Hindlimb muscle (tissue), 1 donor: ENCODE data around the gene RSPH6A. TPM values are rescaled to one million over a fixed set of nuclear protein-coding genes. Genes with fewer than 3 reads are reported as not detected.
"Not testable (repeated sequence)": the region's sequence is repeated elsewhere in the genome, so short reads cannot be mapped to it uniquely, and the experiment has no call there.

Experiments used
- DNase-seq: peaks from one replicate; pipeline ENCODE4 v3.0.0-alpha.2; 2013
- polyA plus RNA-seq: library from polyadenylated mRNA; unstranded; fragments of 120-200 nt; gene quantifications from one replicate; pipeline ENCODE4 v1.2.1, GENCODE V29; 2013; ENCODE audit not compliant: insufficient read length

RSPH6A gene
- polyA plus RNA-seq, 1 donor = not detected

GRCh38 chr19:45800070-45800553 is 15.0 kb downstream of the RSPH6A start:
- DNase-seq = no peak

DNA sequence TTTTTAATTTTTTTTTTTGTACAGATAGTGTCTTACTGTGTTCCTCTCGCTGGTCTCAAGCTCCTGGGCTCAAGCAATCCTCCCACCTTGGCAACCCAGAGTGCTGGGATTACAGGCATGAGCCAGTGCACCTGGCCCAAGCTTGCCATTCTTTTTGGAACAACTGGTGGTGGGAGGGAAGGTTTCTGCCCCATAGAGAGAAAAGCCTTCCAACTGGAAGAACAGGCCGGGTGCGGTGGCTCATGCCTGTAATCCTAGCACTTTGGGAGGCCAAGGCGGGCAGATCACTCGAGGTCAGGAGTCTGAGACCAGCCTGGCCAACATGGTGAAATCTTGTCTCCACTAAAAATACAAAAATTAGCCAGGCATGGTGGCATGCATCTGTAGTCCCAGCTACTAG is 15.6 kb downstream of the RSPH6A start:
- DNase-seq = not testable (repeated sequence)

DNA sequence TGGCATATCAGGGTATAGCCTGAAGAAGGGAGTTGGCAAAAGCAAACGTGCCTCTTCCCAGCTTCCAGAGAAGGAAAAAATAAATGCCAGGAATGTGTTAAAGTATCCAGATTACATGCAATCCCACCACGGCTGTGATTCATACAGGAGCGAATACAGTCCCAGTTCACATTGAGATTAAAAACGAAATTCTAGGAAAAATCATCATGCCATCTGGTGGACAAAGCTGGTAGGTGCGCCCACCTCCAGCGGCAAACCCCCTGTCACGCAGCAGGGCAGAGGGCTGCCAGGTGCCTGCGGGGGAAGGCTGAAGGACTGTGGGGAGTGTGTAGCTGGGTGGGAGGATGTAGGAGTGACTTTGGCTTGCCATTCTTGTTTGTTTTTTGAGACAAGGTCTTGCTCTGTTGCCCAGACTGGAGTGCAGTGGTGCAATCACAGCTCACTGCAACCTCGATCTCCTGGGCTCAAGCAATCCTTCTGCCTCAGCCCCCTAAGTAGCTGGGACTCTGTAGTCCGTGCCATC is 16.1 kb downstream of the RSPH6A start:
- peak; percentile 69 for DNase-seq

DNA sequence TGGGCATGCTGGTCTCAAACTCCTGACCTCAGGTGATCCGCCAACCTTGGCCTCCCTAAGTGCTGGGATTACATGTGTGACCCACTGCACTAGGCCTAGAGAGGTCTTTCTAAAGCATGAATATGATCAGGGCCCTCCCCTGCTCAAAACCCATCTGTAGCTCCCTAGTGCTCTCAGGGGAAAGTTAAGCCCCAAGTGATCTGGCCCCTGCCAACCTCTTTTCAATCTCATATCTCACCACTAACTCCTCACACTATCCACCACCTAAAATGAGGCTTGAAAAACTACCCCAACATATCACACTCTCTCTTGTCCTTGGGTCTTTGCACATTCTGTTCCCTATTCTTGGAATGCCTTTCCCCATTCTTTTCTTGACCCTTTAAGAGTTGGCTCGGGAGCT is 20.5 kb downstream of the RSPH6A start:
- no peak for DNase-seq

GRCh38 chr19:45793876-45794275 is 21.2 kb downstream of the RSPH6A start:
- no peak for DNase-seq

DNA sequence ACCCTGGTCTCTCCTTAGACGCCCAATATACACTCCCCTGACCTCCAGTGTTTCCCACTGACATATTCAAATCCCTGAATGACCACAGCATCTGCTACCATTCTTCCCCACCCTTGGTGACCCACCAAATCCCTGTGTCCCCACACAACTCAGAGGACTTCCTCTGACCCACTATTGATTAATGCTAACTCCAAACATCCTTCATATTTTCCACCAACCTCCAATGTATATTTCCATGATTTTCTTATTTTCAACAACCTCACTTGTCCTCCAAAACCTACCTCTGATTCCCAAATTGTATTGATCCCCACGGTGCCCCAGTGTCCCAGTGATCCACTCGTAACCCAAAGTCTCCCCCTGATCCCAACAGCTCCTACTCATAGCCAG is 21.9 kb downstream of the RSPH6A start:
- DNase-seq = no peak

GRCh38 chr19:45792470-45793177 is 22.5 kb downstream of the RSPH6A start, which contains the start of gene DMWD:
Gene DMWD (minus strand): TSS chr19:45792845. CDS start chr19:45792756, 89 bp downstream.
- peak; percentile 99 for DNase-seq

- DNase-seq = no peak
Observed at GRCh38 chr19:45791744-45792469, 23.2 kb downstream of the RSPH6A start.

DNA sequence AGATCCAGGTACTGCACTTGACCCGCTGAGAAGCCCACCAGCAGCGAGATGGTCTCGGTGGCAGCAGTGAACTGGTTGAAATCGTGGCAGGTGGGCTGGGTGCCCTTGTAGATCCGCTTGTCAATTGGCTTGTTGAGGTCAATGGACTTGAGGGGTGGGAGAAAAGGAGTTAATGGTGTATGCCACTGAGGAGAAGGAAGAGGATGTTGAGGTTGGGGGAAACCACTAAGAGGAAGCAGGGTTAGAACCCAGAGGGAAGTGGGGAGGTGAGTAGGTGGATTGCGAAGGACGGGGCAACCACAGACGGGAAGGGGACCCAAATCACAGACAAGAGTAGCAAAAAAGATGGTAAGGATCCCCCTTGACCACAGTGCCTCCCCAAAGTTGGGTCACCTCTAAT is 24.2 kb downstream of the RSPH6A start:
- DNase-seq = no peak

GRCh38 chr19:45789035-45789786 is 25.9 kb downstream of the RSPH6A start:
- no peak for DNase-seq

- no peak for DNase-seq
Observed at GRCh38 chr19:45786533-45786894, 28.6 kb downstream of the RSPH6A start.

DNA sequence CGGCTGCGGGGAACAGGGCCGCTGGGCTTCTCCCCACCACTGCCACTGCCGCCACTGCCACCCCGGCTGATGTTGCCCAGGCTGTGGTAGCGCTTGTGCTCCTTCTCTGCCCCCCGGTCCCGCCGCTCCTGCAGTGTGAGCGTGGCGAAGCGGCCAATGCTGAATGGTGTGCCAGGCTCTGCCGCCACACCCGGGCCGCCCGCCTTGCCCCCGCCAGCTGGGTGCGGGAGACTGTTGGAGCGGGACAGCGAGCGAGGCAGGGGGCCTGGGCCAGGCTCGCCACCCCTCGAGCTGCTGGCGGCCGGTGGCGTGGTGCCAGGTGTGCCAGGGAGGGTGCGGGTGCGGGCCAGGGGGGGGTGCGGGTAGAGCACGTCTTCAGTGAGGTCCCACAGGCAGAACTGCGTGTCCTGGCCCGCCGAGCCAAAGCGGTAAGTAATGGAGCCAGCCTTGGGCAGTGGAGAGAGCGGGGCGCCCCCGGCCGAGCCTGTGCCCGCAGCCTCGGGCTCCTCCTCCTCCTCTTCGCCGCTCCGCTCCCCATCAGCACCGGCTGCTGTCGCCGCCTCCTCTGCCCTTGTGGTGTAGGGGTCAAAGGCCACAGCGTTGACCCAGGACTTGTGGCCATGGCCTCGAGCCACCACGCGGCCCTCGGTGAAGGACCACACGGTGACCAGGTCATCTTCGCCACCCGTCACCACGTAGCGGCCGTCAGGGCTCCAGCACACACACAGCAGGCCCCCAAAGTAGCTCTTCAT is 29.2 kb downstream of the RSPH6A start:
- DNase-seq = no peak

- no peak for DNase-seq
Observed at GRCh38 chr19:45785097-45785496, 30.0 kb downstream of the RSPH6A start.

DNA sequence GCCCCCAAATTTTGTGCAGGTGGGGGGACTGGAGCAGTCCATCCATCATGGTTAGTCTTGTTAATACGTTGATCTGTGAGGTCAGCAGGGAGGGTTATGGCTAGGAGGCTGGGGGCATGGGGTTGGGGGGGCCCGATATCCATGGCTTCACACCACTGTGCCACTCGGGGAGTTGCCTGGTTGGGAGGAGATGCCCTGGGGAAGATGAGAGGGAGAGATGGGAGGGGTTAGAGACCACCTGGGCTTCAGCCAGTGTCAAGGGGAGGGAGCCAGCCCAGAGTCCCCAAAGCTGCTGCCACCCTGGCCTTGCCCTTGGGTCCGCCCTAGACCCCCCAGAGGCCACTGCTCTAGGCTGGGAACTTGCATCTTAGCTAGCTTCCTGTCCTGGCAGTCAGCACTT is 31.0 kb downstream of the RSPH6A start:
- DNase-seq = no peak

- no peak for DNase-seq
Observed at GRCh38 chr19:45782820-45783785, 32.0 kb downstream of the RSPH6A start.

DNA sequence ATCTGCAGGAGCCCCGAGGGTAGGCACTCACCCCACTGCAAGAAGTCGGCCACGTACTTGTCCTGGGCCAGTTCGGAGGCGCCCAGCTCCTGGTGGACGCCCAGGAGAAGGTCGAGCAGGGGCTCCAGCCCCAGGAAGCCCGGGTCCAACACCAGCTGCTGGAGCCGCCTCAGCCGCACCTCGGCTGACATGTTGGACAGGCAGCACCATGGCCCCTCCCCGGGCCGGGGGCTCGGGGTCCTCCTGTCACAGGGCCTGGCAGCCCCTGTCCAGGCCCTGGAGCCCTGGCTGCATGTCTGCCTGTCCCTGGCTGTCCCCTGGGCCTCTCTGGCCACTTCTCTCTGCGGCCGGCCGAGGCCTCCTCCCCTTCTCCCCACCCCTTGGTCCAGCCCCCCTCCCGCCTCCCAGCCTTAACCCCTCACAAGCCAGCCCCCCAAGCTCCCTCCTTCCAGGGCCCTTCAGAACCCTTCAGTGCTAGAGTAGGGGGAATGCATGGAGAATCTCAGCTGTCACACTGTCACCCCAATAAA is 32.9 kb downstream of the RSPH6A start, which contains the start of gene DMPK:
DMPK (minus strand) TSS at position 329 of the 530 bp plus-strand sequence; CDS start at position 191, 138 bp downstream.
- DNase-seq = no peak

DNA sequence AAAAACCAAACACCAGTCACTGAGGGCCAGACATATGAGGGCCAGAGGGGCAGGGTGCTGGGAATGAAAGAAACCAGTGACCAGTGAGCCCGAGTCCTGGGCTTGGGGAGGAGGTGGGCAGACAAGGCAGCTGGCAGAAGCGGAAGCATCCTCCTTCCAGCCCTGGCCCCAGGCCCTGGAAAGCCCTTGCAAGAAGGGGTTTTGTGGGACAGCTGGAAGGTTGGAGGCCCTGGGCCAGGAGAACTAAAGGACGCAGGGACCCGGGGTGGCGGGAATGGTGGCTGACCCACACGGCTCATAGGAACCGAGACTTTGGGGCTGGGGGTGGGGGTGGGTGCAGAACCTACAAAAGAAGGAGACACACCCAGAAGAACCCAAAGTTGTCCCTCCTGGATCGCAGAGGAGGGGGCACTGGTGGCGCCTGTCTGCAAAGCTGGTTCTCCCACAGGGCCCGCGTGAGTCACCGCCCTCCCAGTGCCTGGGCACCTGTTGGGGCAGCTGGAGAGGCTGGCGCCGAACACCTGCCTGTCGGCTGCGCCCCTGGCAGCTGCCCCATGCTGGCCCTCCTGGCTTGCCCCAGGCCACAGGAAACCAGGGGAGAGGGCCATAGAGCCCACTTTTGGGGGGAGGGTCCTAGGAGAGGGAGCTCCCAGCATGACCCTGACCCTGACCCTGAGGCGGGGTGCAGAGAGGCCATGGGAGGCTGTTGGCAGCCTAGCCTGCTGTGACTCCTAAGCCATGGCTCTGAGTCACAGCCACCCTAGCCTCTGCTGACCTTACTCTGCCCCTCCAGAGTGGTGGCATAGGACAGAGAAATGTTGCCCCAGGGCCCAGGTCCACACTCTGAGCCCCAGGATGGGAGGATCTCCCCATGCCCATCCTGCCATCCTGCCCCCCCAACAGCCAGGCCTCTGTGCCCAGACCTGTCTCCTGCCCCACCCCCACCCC is 33.6 kb downstream of the RSPH6A start:
- DNase-seq = no peak

DNA sequence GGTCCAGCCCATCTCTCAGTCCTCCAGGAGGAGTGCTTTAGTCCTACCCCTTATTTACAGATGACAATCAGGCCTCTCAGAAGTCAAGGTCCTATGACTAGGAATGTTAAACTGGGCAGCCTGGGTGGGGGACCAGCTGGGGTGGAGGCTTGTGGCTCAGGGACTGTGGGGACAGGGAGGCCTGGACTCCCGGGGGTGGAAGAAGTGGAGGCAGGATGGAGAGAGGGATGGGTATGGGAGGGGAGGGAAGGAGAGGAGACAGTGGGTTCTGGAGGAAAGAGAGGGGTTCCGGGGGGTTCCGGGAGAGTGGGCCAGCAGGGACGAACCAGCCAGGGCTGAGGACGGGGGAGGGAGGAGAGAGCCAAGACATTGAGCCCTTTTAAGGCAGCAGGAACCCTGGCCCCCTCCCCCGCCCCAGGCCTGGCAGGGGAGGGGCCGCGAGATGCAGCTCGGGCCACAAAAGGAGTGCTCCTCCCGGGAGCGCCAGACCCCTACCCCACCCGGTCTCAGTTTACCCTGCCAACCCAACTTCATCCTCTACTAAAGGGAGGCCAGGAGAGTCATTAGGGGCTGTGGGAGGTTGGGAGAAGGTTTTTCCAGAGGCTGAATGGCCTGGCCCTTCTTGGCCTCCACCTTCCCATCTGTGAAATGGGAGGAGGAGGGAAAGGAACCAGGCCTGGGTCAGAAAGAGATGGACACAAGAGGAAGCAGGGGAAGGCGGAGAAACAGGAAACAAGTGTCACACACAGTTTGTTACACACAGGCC is 34.5 kb downstream of the RSPH6A start:
- DNase-seq = no peak

DNA sequence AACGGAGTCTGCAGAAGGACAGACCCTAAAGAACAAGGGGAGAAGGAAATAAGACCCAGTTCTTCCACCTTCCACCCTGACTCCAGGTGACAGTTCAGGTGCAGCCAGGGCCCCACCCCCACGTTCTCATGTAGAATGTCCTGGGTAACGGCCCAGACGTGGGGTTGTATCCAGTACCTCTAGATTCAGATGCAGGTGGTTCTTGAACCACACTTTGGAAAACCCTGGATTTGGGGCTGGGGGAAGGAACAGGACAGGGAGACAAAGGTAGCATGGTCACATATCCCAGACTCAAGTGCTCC is 35.0 kb downstream of the RSPH6A start:
- DNase-seq = no peak
